T-cell (primary cell): ENCODE data around the gene CTBP2. TPM values are rescaled to one million over a fixed set of nuclear protein-coding genes. Genes with fewer than 3 reads are reported as not detected.
"Not testable (repeated sequence)": the region's sequence is repeated elsewhere in the genome, so short reads cannot be mapped to it uniquely, and the experiment has no call there.

Source experiments
- ATAC-seq, 4 experiments: fragments of 200-7000 bp in 3 of 4; fragments of 150-1000 bp in 1 of 4; cut with Tn5 transposase; replicated peaks in 1 of 4; 1 replicate in 3 of 4; 2 replicates in 1 of 4; pipeline ENCODE4 v1.10.0; 2021; ENCODE audit warnings: moderate library complexity in 3 of 4, mild to moderate bottlenecking in 2 of 4, moderate number of reproducible peaks in 1 of 4
- CTCF ChIA-PET, 2 donors: fragments of 300-600 bp; sonication (Branson Sonifier 250); formaldehyde crosslinking; loops; one replicate each; lab custom pipeline; 2022; ENCODE audit warnings: antibody characterized with exemption in 2 of 2; lab: Charles Lee
- POLR2A ChIA-PET, 2 donors: fragments of 300-600 bp; sonication (Branson Sonifier 250); formaldehyde crosslinking; loops; one replicate each; lab custom pipeline; 2022; ENCODE audit warnings: antibody characterized with exemption in 2 of 2; lab: Charles Lee
- DNase-seq, 35 experiments: peaks; one replicate each; pipeline versions ENCODE4 v3.0.0 to v3.0.0-alpha.2; 2013 to 2023
- H3K27ac ChIP-seq: one replicate; pipeline ENCODE4 v1.5.1; 2013; ENCODE audit warnings: low read length
- H3K27me3 ChIP-seq, 2 experiments: replicated peaks in 1 of 2; 1 replicate in 1 of 2; 2 replicates in 1 of 2; pipeline versions ENCODE4 v1.6.1 to v1.7.0; 2013; ENCODE audit warnings: low read length in 1 of 2, mixed read lengths in 1 of 2; ENCODE audit not compliant: control insufficient read depth in 2 of 2, insufficient read depth in 2 of 2; ENCODE audit errors: extremely low read depth in 1 of 2
- H3K36me3 ChIP-seq, 2 donors: 1 replicate in 1 of 2; 2 replicates in 1 of 2; pipeline versions ENCODE4 v1.6.1 to v1.7.0; 2013; ENCODE audit warnings: low read length in 1 of 2; ENCODE audit not compliant: control insufficient read depth in 2 of 2, insufficient read depth in 1 of 2; ENCODE audit errors: extremely low read depth in 1 of 2
- H3K4me1 ChIP-seq, 2 experiments: 1 replicate in 1 of 2; 2 replicates in 1 of 2; pipeline versions ENCODE4 v1.6.1 to v1.7.0; 2013; ENCODE audit warnings: low read length in 2 of 2, mixed read lengths in 1 of 2; ENCODE audit not compliant: insufficient read depth in 2 of 2, control insufficient read depth in 1 of 2; ENCODE audit errors: extremely low read depth in 1 of 2
- H3K4me3 ChIP-seq, 2 donors: 1 replicate in 1 of 2; 2 replicates in 1 of 2; pipeline versions ENCODE4 v1.5.1 to v1.7.0; 2013; ENCODE audit warnings: mild to moderate bottlenecking in 2 of 2, low read length in 1 of 2, moderate library complexity in 1 of 2; ENCODE audit not compliant: control insufficient read depth in 1 of 2; ENCODE audit errors: extremely low read depth in 1 of 2
- H3K9me3 ChIP-seq: 2 replicates; pipeline ENCODE4 v1.7.0; 2013
- H3K27ac Mint-ChIP-seq, 2 donors: one replicate each; pipeline ENCODE4 v1.8.0; 2020 to 2021; ENCODE audit warnings: mild to moderate bottlenecking in 2 of 2, mixed read lengths in 2 of 2
- H3K27me3 Mint-ChIP-seq, 2 donors: one replicate each; pipeline ENCODE4 v1.8.0; 2021 to 2022; ENCODE audit warnings: mixed read lengths in 2 of 2
- H3K36me3 Mint-ChIP-seq: one replicate; pipeline ENCODE4 v1.8.0; 2021; ENCODE audit warnings: mixed read lengths
- H3K4me1 Mint-ChIP-seq, 3 donors: one replicate each; pipeline ENCODE4 v1.8.0; 2020 to 2022; ENCODE audit warnings: mixed read lengths in 3 of 3, mild to moderate bottlenecking in 1 of 3
- H3K4me3 Mint-ChIP-seq, 3 donors: one replicate each; pipeline ENCODE4 v1.8.0; 2020 to 2022; ENCODE audit warnings: mild to moderate bottlenecking in 3 of 3, mixed read lengths in 3 of 3, moderate library complexity in 3 of 3
- H3K9me3 Mint-ChIP-seq, 3 donors: one replicate each; pipeline ENCODE4 v1.8.0; 2020 to 2022; ENCODE audit warnings: mixed read lengths in 3 of 3
- WGBS: methylation state at CpG from one replicate; pipeline ENCODE4 v1.1.5; 2013; ENCODE audit warnings: missing lambda C conversion rate; ENCODE audit not compliant: insufficient coverage; 5-methylcytosine and 5-hydroxymethylcytosine counted together
- total RNA-seq, 35 experiments: library from RNA in 6 of 35; stranded (reverse) in 6 of 35; fragments of 120-200 nt in 1 of 35; gene quantifications; one replicate each; pipeline versions ENCODE4 v1.2.1 to v1.2.4 and lab custom pipeline; 2013 to 2026

Gene CTBP2
- total RNA-seq, 5 donors from 2014 or later (not counting 1 experiment from before 2014, with no cell fraction given), result 1.1 to 5.8 (median 3.1) TPM

GRCh38 chr10:125061557-125062226, 98.7 kb downstream of the CTBP2 start:
- ChIA-PET POLR2A (no interaction called here), CTCF (no interaction called here)
- H3K4me3 ChIP-seq, result no peak overlapping the region
- WGBS, result 85% methylated on average over 14 of the region's 21 CpGs
- no peaks in the 10 kb centered on the region for H3K9me3 Mint-ChIP-seq
- H3K9me3 ChIP-seq, result no peaks in the 10 kb centered on the region
- H3K27ac Mint-ChIP-seq, result no peak overlapping the region
- H3K4me1 ChIP-seq, result peaks cover 0 to 29% of the 10 kb centered on the region in 2 experiments
- H3K27me3 Mint-ChIP-seq, result peaks cover 0 to 14% of the 10 kb centered on the region in 2 donors
- no peaks in the 10 kb centered on the region for H3K36me3 ChIP-seq
- no peak overlapping the region for H3K4me3 Mint-ChIP-seq
- DNase-seq, result peak in 1 of 35 experiments; percentile 5
- no peaks in the 10 kb centered on the region for H3K36me3 Mint-ChIP-seq
- H3K27me3 ChIP-seq, result peaks cover 0 to 31% of the 10 kb centered on the region in 2 experiments
- no peak overlapping the region for H3K27ac ChIP-seq
- ATAC-seq, result no peak
- H3K4me1 Mint-ChIP-seq, result peaks cover 14 to 41% (median 22%) of the 10 kb centered on the region in 3 donors

- DNase-seq (peak in 26 of 35 experiments; percentile 5 to 57 (median 24)), ATAC-seq (peak in 1 of 4 experiments; percentile 37)
- POLR2A ChIA-PET, result no interaction called here
- Histone ChIP-seq H3K36me3 (no peaks in the 10 kb centered on the region), H3K27ac (no peak overlapping the region), H3K27me3 (peaks cover 0 to 33% of the 10 kb centered on the region in 2 experiments), H3K4me1 (peaks cover 0 to 29% of the 10 kb centered on the region in 2 experiments), H3K4me3 (no peak overlapping the region), H3K9me3 (no peaks in the 10 kb centered on the region)
- CTCF ChIA-PET, result no interaction called here
- Mint-ChIP-seq H3K9me3 (no peaks in the 10 kb centered on the region), H3K4me1 (peaks cover 14 to 39% (median 22%) of the 10 kb centered on the region in 3 donors), H3K4me3 (no peak overlapping the region), H3K27ac (no peak overlapping the region), H3K27me3 (peaks cover 0 to 14% of the 10 kb centered on the region in 2 donors), H3K36me3 (no peaks in the 10 kb centered on the region)
- 63% methylated on average over 18 of the region's 21 CpGs for WGBS
Measured at GRCh38 chr10:125060826-125061556, 99.4 kb downstream of the CTBP2 start.

- CTCF ChIA-PET, result no interaction called here
- peaks cover 0 to 14% of the 10 kb centered on the region in 2 donors for H3K27me3 Mint-ChIP-seq
- Histone ChIP-seq H3K4me3 (no peak overlapping the region), H3K36me3 (no peaks in the 10 kb centered on the region), H3K9me3 (no peaks in the 10 kb centered on the region), H3K27me3 (peaks cover 0 to 34% of the 10 kb centered on the region in 2 experiments), H3K27ac (no peak overlapping the region), H3K4me1 (peaks cover 0 to 26% of the 10 kb centered on the region in 2 experiments)
- POLR2A ChIA-PET, result no interaction called here
- no peak for ATAC-seq
- peaks cover 14 to 38% (median 21%) of the 10 kb centered on the region in 3 donors for H3K4me1 Mint-ChIP-seq
- no peak overlapping the region for H3K27ac Mint-ChIP-seq
- 92% methylated on average over 9 of the region's 9 CpGs for WGBS
- no peak for DNase-seq
- no peaks in the 10 kb centered on the region for H3K9me3 Mint-ChIP-seq
- no peaks in the 10 kb centered on the region for H3K36me3 Mint-ChIP-seq
- H3K4me3 Mint-ChIP-seq, result no peak overlapping the region
Measured at GRCh38 chr10:125060482-125060825, 99.9 kb downstream of the CTBP2 start.

- H3K4me1 ChIP-seq, result peaks cover 0 to 22% of the 10 kb centered on the region in 2 experiments
- ChIA-PET POLR2A (no interaction called here), CTCF (no interaction called here)
- H3K4me3 ChIP-seq, result no peak overlapping the region
- H3K4me1 Mint-ChIP-seq, result peaks cover 10 to 33% (median 17%) of the 10 kb centered on the region in 3 donors
- no peak overlapping the region for H3K4me3 Mint-ChIP-seq
- H3K27me3 ChIP-seq, result peaks cover 0 to 35% of the 10 kb centered on the region in 2 experiments
- no peaks in the 10 kb centered on the region for H3K9me3 Mint-ChIP-seq
- ATAC-seq (no peak), DNase-seq (no peak)
- peaks cover 0 to 14% of the 10 kb centered on the region in 2 donors for H3K27me3 Mint-ChIP-seq
- H3K27ac Mint-ChIP-seq, result no peak overlapping the region
- no peak overlapping the region for H3K27ac ChIP-seq
- H3K9me3 ChIP-seq, result no peaks in the 10 kb centered on the region
- WGBS, result 60% methylated on average over 2 of the region's 10 CpGs
- H3K36me3 Mint-ChIP-seq, result no peaks in the 10 kb centered on the region
- no peaks in the 10 kb centered on the region for H3K36me3 ChIP-seq
Measured at GRCh38 chr10:125060026-125060425, 100.3 kb downstream of the CTBP2 start.

DNA sequence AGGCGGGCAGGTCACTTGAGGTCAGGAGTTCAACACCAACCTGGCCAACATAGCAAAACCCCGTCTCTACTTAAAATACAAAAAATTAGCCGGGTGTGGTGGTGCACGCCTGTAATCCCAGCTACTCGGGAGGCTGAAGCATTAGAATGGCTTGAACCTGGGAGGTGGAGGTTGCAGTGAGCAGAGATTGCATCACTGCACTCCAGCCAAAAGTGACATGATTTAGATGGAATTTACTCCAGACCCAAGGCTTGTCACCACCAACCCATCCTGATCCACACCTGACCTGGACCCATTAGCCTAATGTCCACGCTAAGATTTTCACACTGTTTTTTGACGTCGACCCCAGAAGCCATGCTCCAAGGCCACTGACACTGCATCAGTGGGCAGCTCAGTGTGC, 101.0 kb downstream of the CTBP2 start:
- H3K27ac ChIP-seq, H3K4me3 Mint-ChIP-seq, CTCF ChIA-PET, H3K4me3 ChIP-seq, H3K27ac Mint-ChIP-seq, H3K9me3 Mint-ChIP-seq, ATAC-seq, H3K9me3 ChIP-seq, H3K36me3 Mint-ChIP-seq, DNase-seq, H3K36me3 ChIP-seq, POLR2A ChIA-PET: not testable (repeated sequence)
- Mint-ChIP-seq H3K4me1 (peaks cover 3 to 27% (median 10%) of the 10 kb centered on the region in 3 donors), H3K27me3 (peaks cover 0 to 14% of the 10 kb centered on the region in 2 donors)
- 100% methylated on average over 4 of the region's 8 CpGs for WGBS
- H3K4me1 ChIP-seq, result peaks cover 0 to 15% of the 10 kb centered on the region in 2 experiments
- H3K27me3 ChIP-seq, result peaks cover 0 to 35% of the 10 kb centered on the region in 2 experiments

DNA sequence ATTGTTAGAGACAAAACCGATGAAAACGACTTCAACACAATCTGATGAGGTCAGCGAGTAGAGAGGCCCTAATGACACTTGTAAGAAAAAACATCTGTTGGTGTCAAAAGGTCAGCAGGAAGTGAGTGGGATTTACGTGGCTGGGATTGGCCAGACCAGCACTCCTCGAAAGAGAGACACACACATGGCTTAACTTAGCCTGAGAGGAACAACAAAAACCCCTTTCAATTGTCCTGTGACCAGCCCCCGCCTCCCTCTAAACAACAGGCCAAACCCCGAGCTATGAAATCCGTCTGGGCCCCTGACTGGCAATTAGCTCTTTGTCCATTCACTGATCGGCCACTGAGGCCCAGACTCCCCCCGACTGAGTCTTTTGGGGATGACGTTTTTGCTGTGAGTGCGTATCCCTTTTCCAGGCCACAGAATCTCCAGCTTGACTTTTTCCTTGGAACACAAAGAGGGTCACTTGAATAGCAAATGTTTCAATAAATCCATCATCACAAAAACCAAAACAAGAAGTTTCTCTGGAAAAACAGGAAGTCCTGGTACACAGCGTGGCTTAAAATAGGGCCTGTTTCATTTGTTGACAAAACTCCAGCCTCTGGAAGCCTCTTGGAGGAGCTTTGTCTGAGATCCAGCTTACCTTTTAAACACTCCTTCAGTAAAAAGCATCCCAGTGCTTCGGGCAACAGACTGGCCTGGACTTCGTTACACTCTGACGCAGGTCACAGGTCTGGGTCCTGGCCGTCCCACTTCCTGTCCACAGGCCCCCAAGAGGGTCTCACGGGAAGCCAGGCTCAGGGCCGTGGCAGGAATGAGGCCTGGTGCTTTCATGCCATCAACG, 103.0 kb downstream of the CTBP2 start:
- Mint-ChIP-seq H3K27me3 (peaks cover 0 to 21% of the 10 kb centered on the region in 2 donors), H3K9me3 (no peaks in the 10 kb centered on the region), H3K4me1 (peaks cover 0 to 14% (median 2%) of the 10 kb centered on the region in 3 donors), H3K27ac (no peak overlapping the region), H3K36me3 (no peaks in the 10 kb centered on the region), H3K4me3 (no peak overlapping the region)
- Histone ChIP-seq H3K36me3 (no peaks in the 10 kb centered on the region), H3K9me3 (no peaks in the 10 kb centered on the region), H3K27ac (no peak overlapping the region), H3K4me1 (peaks cover 0 to 8% of the 10 kb centered on the region in 2 experiments), H3K4me3 (no peak overlapping the region), H3K27me3 (peaks cover 0 to 37% of the 10 kb centered on the region in 2 experiments)
- ATAC-seq (no peak), DNase-seq (peak in 1 of 35 experiments; percentile 3)
- CTCF ChIA-PET, result interaction anchor here in 1 of 2 donors (1.2 kb wide), 1 partner anchor 10 kb away, joined by 3 read pairs; no protein-coding TSS in a partner anchor
- 55% methylated on average over 11 of the region's 20 CpGs for WGBS
- POLR2A ChIA-PET, result no interaction called here
